Activated T-cell treated with anti-CD3 and anti-CD28 coated beads, Interleukin-2, amount 50 U/mL, for 24 hours (primary cell): Measurements from ENCODE around the gene BCKDHA.
"Not testable (repeated sequence)": the region's sequence is repeated elsewhere in the genome, so short reads cannot be mapped to it uniquely, and the experiment has no call there.

Source experiments
- DNase-seq: peaks from one replicate; pipeline ENCODE4 v3.0.0-alpha.2; 2020
- H3K27ac Mint-ChIP-seq: 2 replicates; pipeline ENCODE4 v1.8.0; 2020; ENCODE audit warnings: mild to moderate bottlenecking, mixed read lengths
- H3K27me3 Mint-ChIP-seq: 2 replicates; pipeline ENCODE4 v1.8.0; 2020; ENCODE audit warnings: mixed read lengths
- H3K36me3 Mint-ChIP-seq: 2 replicates; pipeline ENCODE4 v1.8.0; 2020; ENCODE audit warnings: low read depth, mixed read lengths
- H3K4me1 Mint-ChIP-seq: 2 replicates; pipeline ENCODE4 v1.8.0; 2020; ENCODE audit warnings: low read depth, mixed read lengths
- H3K4me3 Mint-ChIP-seq: 2 replicates; pipeline ENCODE4 v1.8.0; 2020; ENCODE audit warnings: mild to moderate bottlenecking, moderate library complexity, mixed read lengths
- H3K9me3 Mint-ChIP-seq: 2 replicates; pipeline ENCODE4 v1.8.0; 2020; ENCODE audit warnings: mixed read lengths

The BCKDHA gene

DNA sequence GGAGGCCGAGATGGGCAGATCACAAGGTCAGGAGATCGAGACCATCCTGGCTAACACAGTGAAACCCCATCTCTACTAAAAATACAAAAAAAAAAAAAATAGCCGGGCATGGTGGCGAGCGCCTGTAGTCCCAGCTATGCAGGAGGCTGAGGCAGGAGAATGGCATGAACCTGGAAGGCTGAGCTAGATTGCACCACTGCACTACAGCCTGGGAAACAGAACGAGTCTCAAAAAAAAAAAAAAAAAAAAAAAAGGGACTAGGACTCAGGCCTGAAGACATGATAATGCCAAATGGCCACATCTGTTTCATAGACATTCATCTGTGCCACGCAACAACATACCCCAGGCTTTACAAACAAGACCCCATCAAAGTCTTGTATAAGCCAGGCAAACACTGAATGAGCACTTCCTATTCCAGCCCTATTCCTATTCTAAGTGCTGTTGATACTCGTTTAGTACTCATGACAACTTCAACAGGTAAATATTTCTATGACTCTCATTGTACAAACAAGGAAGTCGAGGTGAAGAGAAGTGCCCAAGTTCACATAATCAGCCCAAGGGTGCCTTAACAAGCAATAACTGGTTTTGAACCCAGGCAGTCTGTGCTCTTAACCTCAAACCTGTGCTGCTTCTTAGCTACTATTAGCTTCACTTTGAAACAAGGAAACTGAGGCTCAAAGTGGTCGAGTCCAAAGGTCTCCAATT, 35.3 kb upstream of the BCKDHA start:
- peaks cover 22% of the 10 kb centered on the region for H3K36me3 Mint-ChIP-seq
- peak overlapping the region; percentile 100 for H3K27ac Mint-ChIP-seq
- peaks cover 43% of the 10 kb centered on the region for H3K4me1 Mint-ChIP-seq
- no peak for DNase-seq
- H3K4me3 Mint-ChIP-seq = peak overlapping the region; percentile 91
- H3K9me3 Mint-ChIP-seq = no peaks in the 10 kb centered on the region
- no peaks in the 10 kb centered on the region for H3K27me3 Mint-ChIP-seq

DNA sequence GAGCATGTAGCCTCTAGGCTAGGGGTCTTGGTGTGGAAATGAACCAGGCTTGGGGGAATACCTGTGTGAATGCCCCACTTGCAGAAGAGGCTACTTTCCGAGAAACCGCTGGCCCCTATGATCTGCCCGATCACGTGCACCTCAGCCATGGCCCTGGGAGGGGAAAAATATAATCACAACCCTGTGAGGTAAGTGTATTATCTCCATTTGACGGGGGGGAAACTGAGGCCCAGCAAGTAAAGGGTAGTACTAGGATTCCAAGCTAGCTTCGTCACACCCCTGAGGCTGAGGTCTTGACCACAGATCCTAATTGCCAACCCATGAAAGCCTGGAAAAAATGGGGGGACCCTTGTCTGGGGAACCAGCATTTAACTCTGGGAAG, 34.3 kb upstream of the BCKDHA start:
- H3K4me1 Mint-ChIP-seq = peaks cover 35% of the 10 kb centered on the region
- no peak for DNase-seq
- peak overlapping the region; percentile 91 for H3K4me3 Mint-ChIP-seq
- no peaks in the 10 kb centered on the region for H3K27me3 Mint-ChIP-seq
- peak overlapping the region; percentile 100 for H3K27ac Mint-ChIP-seq
- peaks cover 22% of the 10 kb centered on the region for H3K36me3 Mint-ChIP-seq
- H3K9me3 Mint-ChIP-seq = no peaks in the 10 kb centered on the region

DNA sequence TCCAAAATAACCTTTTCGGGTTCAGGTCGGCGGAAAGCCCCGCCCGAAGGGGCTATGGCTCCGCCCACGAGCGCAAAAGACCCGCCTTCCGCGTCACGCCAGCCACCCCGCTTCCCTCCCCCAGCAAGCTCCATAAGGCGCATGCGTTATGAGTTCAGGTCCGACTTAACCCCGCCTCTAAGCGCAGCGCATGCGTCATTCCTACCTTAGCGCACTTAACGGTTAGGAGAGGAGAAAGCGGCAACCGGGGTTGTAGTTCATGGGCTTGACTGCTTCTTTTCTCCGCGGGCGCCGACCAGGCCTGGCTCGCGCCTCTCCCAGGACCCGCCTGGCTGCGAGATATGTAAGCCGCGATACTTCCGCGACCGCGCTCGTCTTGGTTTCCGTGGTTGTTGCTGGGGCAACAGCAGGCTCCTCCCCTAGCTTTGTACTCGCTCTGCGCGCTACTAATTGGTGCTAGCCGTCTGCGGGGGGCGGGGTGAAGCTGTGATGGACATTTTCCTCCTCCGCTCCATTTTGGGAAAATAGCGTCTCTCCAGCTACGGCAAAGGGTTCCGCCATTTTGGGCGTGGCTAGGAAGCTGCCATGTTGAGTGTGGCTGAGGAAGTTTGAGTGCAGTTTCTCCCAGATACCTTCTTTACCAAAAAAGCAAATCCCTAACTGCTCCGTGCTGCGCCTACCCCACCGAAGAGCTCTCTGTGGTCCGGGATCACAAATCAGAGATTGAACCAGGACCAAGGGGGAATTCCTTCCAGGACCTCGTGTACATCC, 33.7 kb upstream of the BCKDHA start, which contains the start of gene B9D2:
TSS of gene B9D2 (minus strand) at position 397 of the 771 bp plus-strand sequence. CDS start 630 bp downstream, outside the sequence.
- peak within 1 kb of the TSS; percentile 91 for H3K4me3 Mint-ChIP-seq
- DNase-seq = peak; percentile 98
- peaks cover 22% of the 10 kb centered on the region for H3K36me3 Mint-ChIP-seq
- H3K27me3 Mint-ChIP-seq = no peaks in the 10 kb centered on the region
- peaks cover 33% of the 10 kb centered on the region for H3K4me1 Mint-ChIP-seq
- H3K9me3 Mint-ChIP-seq = no peaks in the 10 kb centered on the region
- H3K27ac Mint-ChIP-seq = peak within 1 kb of the TSS; percentile 100

DNA sequence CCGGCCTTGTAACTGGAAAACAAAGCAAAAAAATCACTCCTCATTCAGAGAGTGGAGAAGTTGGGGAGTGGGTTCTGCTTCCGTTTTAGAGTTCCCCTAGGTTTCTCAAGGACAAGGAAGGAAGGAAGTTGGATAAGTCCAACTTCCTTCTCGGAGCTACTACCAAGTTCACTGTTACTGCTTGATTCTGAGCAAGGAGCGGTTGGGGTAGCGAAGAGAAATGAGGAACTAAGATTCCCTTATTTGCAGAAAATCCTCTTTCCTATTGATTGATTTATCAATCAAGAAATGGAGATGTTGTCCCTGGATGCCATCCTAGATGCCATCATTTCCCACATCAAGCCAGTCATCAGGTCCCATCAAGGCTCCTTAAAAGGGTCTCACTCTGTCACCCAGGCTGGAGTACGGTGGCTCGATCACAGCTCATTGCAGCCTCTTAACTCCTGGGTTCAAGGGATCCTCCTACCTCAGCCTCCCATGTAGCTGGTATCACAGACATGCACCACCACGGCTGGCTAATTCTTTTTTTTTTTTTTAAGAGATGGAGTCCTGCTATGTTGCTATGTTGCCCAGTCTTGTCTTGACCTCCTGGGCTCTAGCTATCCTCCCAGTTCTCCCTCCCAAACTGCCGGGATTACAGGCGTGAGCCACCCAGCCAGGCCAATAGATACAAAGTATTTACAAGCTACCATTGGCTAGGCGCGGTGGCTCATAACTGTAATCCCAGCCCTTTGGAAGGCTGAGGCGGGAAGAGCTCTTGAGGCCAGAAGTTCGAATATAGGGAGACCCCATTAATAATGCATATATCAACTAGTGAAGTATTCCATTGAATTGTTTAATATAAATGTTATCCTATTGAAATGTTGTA, 32.9 kb upstream of the BCKDHA start:
- Mint-ChIP-seq H3K27me3 (no peaks in the 10 kb centered on the region), H3K4me3 (peak overlapping the region; percentile 91), H3K27ac (peak overlapping the region; percentile 100), H3K36me3 (peaks cover 22% of the 10 kb centered on the region), H3K9me3 (no peaks in the 10 kb centered on the region), H3K4me1 (peaks cover 31% of the 10 kb centered on the region)
- no peak for DNase-seq

DNA sequence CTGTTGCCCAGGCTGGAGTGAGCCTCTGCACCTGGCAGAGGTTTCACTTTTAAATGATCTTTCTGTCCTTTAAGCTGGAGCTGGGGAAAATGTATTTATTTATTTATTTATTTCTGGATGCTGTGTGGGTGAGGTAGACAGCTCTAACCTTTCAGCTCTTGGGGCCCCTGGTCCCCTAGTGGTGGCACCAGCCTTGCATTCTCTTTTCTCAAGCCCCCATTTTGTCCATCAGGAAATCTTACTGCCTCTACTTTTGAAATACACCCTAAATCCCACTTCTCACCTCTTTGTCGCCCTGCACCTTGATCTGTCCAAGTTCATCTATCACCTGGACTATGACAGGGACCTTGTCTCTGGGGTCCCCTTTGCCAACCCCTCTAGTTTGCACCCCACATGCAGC, 31.5 kb upstream of the BCKDHA start:
- H3K4me1 Mint-ChIP-seq = peaks cover 29% of the 10 kb centered on the region
- H3K4me3 Mint-ChIP-seq = no peak overlapping the region
- no peaks in the 10 kb centered on the region for H3K9me3 Mint-ChIP-seq
- no peaks in the 10 kb centered on the region for H3K27me3 Mint-ChIP-seq
- H3K36me3 Mint-ChIP-seq = peaks cover 18% of the 10 kb centered on the region
- no peak for DNase-seq
- H3K27ac Mint-ChIP-seq = no peak overlapping the region

DNA sequence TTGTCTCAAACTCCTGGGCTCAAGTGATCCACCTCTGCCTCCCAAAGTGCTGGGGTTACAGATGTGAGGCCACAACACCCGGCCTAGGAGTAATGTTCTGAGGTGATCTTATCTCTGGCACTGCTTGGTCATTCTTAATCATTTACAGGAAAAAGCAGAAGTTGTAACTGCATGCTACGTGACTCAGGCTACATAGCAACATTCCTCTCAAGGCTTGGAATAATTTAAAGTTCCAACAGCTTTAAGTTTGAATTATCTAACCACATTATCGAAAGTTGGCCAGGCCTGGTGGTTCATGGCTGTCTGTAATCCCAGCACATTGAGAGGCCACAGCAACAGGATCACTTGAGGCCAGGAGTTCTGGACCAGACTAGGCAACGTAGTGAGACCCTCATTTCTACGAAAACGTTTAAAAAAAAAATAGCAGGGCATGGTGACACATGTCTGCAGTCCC, 29.7 kb upstream of the BCKDHA start:
- no peak for DNase-seq

DNA sequence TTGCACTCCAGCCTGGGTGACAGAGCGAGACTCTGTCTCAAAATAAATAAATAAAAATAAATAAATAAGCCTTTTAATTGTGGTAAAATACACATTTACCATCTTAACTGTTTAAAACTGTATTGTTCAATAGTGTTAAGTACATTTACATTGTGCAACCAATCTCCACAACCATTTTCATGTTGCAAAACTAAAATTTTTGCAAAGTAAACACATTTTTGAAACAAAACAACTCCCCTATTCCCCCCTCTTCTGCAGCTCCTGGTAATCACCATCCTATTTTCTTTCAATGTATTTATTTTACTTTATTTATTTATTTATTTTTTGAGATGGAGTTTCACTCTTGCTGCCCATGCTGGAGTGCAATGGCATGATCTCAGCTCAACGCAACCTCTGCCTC, 27.8 kb upstream of the BCKDHA start:
- Mint-ChIP-seq H3K9me3 (no peaks in the 10 kb centered on the region), H3K4me3 (no peak overlapping the region), H3K27ac (no peak overlapping the region), H3K27me3 (no peaks in the 10 kb centered on the region), H3K4me1 (peaks cover 9% of the 10 kb centered on the region), H3K36me3 (peaks cover 4% of the 10 kb centered on the region)
- no peak for DNase-seq

More for the DNA sequence above, 29.7 kb upstream of the BCKDHA start:
- Mint-ChIP-seq H3K27ac (peak overlapping the region; percentile 27), H3K4me3 (no peak overlapping the region), H3K27me3 (no peaks in the 10 kb centered on the region), H3K36me3 (peaks cover 10% of the 10 kb centered on the region), H3K4me1 (peaks cover 21% of the 10 kb centered on the region), H3K9me3 (no peaks in the 10 kb centered on the region)

DNA sequence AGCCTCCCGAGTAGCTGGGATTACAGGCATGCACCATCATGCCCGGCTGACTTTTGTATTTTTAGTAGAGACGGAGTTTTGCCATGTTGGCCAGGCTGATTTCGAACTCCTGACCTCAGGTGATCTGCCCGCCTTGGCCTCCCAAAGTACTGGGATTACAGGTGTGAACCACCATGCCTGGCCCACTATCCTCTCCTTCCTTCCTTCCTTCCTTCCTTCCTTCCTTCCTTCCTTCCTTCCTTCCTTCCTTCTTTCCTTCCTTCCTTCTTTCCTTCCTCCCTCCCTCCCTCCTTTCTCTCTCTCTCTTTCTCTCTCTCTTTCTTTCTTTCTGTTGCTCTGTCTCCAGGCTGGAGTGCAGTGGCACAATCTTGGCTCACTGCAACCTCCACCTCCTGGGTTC, 26.5 kb upstream of the BCKDHA start:
- H3K27me3 Mint-ChIP-seq, DNase-seq, H3K4me3 Mint-ChIP-seq, H3K36me3 Mint-ChIP-seq, H3K27ac Mint-ChIP-seq, H3K9me3 Mint-ChIP-seq: not testable (repeated sequence)
- H3K4me1 Mint-ChIP-seq = peaks cover 13% of the 10 kb centered on the region

DNA sequence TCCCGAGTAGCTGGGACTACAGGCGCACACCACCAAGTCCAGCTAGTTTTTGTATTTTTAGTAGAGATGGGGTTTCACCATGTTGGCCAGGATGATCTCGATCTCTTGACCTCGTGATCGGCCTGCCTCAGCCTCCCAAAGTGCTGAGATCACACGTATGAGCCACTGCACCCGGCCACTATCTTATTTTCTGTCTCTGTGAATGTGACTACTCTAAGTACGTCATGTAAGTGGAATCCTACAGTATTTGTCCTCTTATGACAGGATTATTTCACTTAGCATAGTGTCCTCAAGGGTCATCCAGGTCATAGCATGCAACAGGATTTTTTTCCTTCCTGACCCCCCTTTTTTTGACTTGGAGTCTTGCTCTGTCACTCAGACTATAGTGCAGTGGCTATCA, 26.1 kb upstream of the BCKDHA start:
- Mint-ChIP-seq H3K27me3 (no peaks in the 10 kb centered on the region), H3K4me3 (no peak overlapping the region), H3K36me3 (peaks cover 2% of the 10 kb centered on the region), H3K4me1 (peaks cover 12% of the 10 kb centered on the region), H3K27ac (no peak overlapping the region), H3K9me3 (no peaks in the 10 kb centered on the region)
- DNase-seq = no peak

DNA sequence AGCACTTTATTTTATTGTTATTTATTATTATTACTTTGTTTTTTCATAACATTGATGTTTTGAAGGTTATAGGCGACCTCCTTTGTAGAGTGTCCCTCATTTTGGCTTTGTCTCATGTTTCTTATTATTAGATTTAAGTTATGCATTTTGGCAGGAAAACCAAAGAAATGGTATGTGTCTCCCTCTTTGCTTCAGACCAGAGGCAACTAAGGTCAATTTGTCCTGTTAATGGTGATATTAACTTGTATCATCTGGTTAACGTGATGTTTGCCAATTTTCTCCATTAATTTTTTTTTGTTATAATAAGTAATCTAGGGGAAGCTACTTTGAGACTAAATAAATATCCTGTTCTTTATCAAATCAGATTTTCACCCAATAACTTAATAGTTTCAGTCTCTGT, 25.1 kb upstream of the BCKDHA start:
- H3K9me3 Mint-ChIP-seq = no peaks in the 10 kb centered on the region
- H3K36me3 Mint-ChIP-seq = peaks cover 2% of the 10 kb centered on the region
- no peak overlapping the region for H3K27ac Mint-ChIP-seq
- H3K4me1 Mint-ChIP-seq = peaks cover 16% of the 10 kb centered on the region
- DNase-seq = no peak
- no peaks in the 10 kb centered on the region for H3K27me3 Mint-ChIP-seq
- H3K4me3 Mint-ChIP-seq = no peak overlapping the region

DNA sequence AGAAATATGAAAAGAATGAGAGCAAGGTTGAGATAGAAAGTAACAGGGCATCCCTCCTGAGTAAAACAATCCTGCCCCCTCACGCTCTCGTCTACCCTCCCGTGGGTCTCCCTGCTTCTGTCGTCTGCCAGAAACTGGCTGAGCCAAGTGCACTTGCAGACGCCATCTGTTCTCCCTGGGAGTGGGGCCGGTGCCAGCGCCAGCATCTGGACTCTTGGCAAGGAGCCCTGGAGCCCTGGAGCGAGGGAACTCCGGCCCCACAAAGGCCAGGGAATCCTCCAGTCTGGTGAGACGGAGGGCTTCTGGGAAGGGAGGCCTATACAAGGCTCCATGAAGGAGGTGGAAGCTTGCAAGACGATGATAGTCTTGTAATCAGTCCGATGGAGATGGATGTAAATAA, 23.6 kb upstream of the BCKDHA start:
- Mint-ChIP-seq H3K36me3 (peaks cover 2% of the 10 kb centered on the region), H3K4me1 (peaks cover 14% of the 10 kb centered on the region), H3K9me3 (no peaks in the 10 kb centered on the region), H3K27ac (no peak overlapping the region), H3K27me3 (no peaks in the 10 kb centered on the region), H3K4me3 (no peak overlapping the region)
- no peak for DNase-seq

DNA sequence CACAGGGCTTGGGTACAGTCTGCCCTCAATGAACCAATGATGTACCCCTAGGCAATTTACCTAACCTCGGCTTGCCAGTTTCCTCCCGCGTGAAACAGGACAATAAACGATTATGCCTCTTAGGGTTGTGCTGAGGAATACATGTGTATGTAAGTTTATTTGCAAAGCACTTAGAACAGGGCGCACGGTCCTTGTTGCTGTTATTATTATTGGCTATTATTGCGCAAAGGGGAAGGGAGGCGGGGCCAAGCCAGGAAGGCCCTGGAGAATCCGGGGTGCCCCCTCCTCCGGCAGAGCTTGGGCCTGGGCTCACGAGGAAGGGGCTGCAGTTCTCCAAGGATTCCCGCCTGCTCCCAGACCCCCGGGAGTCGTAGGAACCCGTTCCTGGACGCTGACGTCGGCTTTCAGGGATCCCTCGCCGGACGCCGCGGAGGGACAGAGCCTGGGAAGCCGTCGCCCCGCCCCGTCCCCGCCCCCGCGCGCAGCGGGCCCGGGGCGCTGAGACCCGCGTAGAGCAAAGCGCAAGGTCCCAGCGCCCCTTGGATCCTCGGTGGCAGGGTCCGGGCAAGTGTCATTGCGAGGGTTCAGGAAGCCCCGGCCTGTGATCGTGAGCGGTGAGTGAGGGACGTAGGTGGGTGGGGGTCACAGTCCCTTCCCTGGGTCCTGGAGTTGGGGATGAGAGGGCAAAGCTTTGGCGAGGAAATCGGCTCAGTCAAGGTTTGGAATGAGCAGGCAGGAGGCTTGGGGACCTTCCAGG, 21.2 kb upstream of the BCKDHA start, which contains the start of gene TMEM91:
TSS of gene TMEM91 (plus strand) at position 293 of the 757 bp plus-strand sequence. CDS start 1,777 bp downstream, outside the sequence.
- peaks cover 14% of the 10 kb centered on the region for H3K4me1 Mint-ChIP-seq
- H3K9me3 Mint-ChIP-seq = no peaks in the 10 kb centered on the region
- peak within 1 kb of the TSS; percentile 68 for H3K27ac Mint-ChIP-seq
- H3K4me3 Mint-ChIP-seq = peak within 1 kb of the TSS; percentile 65
- H3K27me3 Mint-ChIP-seq = no peaks in the 10 kb centered on the region
- H3K36me3 Mint-ChIP-seq = peaks cover 2% of the 10 kb centered on the region
- DNase-seq = peak; percentile 50

DNA sequence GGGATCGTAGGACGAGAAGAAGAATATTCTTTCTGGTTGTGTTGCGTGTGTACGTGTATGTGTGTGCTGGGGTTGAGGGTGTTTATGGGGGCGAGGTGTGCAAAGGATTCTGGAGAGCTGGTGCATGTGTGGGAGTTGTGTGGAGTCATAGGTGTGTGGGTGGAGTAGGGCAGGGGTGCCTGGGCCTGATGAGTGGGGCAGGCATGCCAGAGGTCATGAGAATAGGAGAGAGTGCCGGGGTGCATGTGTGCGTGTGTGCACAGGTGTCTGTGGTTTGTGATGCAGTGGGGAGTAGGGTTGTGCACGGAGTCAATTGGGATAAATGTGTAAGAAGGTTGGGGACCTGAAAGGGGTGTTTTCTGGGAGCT, 20.6 kb upstream of the BCKDHA start:
- DNase-seq = peak; percentile 46
- peak overlapping the region; percentile 65 for H3K4me3 Mint-ChIP-seq
- peaks cover 4% of the 10 kb centered on the region for H3K36me3 Mint-ChIP-seq
- H3K27ac Mint-ChIP-seq = peak overlapping the region; percentile 68
- no peaks in the 10 kb centered on the region for H3K9me3 Mint-ChIP-seq
- H3K27me3 Mint-ChIP-seq = no peaks in the 10 kb centered on the region
- H3K4me1 Mint-ChIP-seq = peaks cover 14% of the 10 kb centered on the region
